Astrocyte of the spinal cord (primary cell): Measurements from ENCODE around the gene ZNF629.

Experiments
- DNase-seq: peaks from one replicate; pipeline ENCODE4 v3.0.0; 2011; ENCODE audit warnings: low read depth, low spot score
- H3K4me3 ChIP-seq: 2 replicates; pipeline ENCODE4 v1.5.1; 2011; ENCODE audit warnings: low read depth, mild to moderate bottlenecking, low read length, moderate library complexity
- CTCF ChIP-seq: IDR thresholded peaks from 2 replicates; pipeline ENCODE4 v1.5.1; 2012; ENCODE audit warnings: low read depth, mild to moderate bottlenecking, low read length, inconsistent platforms
- in situ Hi-C: cut with HindIII; loops from 2 replicates; pipeline ENCODE4 v1.10.0; 2017; ENCODE audit warnings: low sequenced_read_pairs

Gene ZNF629

DNA sequence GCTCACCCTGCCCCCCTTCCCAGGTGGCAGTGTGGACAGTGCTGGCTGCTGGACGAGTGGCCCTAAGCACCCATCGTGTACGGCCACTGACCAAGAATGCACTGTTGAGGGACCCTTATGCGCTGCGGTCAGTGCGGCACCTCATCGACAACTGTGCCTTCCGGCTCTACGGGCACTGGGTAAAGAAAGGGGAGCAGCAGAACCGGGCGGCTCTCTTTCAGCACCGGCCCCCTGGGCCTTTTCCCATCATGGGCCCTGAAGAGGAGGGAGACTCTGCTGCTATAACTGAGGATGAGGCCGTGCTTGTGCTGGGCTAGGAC is 30.3 kb downstream of the ZNF629 start:
- no peak overlapping the region for H3K4me3 ChIP-seq
- no peak for TF ChIP-seq CTCF
- in situ Hi-C loops = no loop called here
- no peak for DNase-seq

DNA sequence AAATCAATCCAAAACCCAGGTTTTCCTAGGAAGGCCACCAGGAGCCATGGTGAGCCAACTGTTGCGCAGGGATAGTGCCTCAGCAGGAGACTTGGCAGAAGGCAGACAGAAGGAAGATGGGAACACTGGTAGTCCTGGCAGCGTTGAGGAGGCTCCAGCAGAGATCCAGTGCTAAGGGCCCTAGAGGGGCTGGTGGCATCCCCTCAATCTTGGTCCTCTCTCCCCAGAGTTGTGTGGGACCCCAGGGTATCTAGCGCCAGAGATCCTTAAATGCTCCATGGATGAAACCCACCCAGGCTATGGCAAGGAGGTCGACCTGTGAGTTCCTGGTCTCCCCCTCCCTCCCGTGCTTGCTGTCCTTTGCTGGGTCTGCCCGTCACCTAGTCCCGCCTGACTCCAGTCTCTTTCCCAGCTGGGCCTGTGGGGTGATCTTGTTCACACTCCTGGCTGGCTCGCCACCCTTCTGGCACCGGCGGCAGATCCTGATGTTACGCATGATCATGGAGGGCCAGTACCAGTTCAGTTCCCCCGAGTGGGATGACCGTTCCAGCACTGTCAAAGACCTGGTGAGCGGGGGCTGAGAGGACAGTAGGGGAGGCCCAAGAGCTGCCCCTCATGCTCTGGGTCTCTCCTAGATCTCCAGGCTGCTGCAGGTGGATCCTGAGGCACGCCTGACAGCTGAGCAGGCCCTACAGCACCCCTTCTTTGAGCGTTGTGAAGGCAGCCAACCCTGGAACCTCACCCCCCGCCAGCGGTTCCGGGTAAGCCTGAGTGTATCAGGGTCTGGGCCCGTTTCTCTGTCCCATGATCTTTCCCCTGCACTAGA is 30.8 kb downstream of the ZNF629 start:
- no peak for DNase-seq
- no peak overlapping the region for H3K4me3 ChIP-seq
- TF ChIP-seq CTCF = no peak
- in situ Hi-C loops = no loop called here

GRCh38 chr16:30753596-30753995 is 33.4 kb downstream of the ZNF629 start:
- no peak for DNase-seq
- TF ChIP-seq CTCF = no peak
- H3K4me3 ChIP-seq = no peak overlapping the region
- in situ Hi-C loops = no loop called here

GRCh38 chr16:30750876-30751465 is 36.0 kb downstream of the ZNF629 start:
- H3K4me3 ChIP-seq = no peak overlapping the region
- no peak for TF ChIP-seq CTCF
- in situ Hi-C loops = no loop called here
- DNase-seq = no peak

GRCh38 chr16:30750201-30750600 is 36.8 kb downstream of the ZNF629 start:
- H3K4me3 ChIP-seq = no peak overlapping the region
- TF ChIP-seq CTCF = no peak
- no peak for DNase-seq
- in situ Hi-C loops = no loop called here

DNA sequence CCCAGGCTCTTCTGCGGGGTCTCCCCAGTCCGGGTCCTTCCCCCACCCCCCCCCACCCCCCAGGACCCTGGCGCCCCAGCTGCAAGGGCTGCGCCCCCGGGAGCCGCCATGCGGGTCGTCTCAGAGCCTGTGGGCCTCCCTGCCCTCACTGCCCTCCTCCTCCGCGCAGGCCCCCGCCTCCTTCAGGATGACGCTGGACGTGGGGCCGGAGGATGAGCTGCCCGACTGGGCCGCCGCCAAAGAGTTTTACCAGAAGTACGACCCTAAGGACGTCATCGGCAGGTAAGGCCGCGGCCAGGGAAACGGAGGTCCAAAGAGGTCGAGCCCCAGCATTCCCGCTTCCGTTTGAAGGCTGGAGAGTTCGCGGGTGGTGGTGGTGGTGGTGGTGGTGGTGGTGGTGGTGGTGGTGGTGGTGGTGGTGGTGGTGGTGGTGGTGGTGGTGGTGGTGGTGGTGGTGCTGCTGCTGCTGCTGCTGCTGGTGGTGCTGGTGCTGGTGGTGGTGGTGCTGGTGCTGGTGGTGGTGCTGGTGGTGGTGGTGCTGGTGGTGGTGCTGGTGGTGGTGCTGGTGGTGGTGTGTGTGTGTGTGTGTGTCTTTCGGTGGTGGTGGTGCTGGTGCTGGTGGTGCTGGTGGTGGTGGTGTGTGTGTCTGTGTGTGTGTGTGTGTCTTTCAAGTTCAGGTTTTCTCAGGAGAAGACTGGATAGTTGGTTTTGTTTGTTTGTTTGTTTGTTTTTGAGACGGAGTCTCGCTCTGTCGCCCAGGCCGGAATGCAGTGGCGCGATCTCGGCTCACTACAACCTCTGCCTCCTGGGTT is 38.2 kb downstream of the ZNF629 start:
- in situ Hi-C loops = no loop called here
- no peak for TF ChIP-seq CTCF
- peak overlapping the region; percentile 75 for H3K4me3 ChIP-seq
- DNase-seq = peak; percentile 34
